B cell (primary cell): ENCODE data around the gene RBM45. TPM values are rescaled to one million over a fixed set of nuclear protein-coding genes. Genes with fewer than 3 reads are reported as not detected.

Source experiments
- ATAC-seq: fragments of 200-7000 bp; cut with Tn5 transposase; one replicate; pipeline ENCODE4 v1.10.0; 2021; ENCODE audit warnings: low read depth, mild to moderate bottlenecking, moderate number of reproducible peaks, moderate library complexity
- CTCF ChIA-PET: fragments of 350-600 bp; sonication (Branson Sonifier 250); formaldehyde crosslinking; loops from one replicate; lab custom pipeline; 2021; ENCODE audit warnings: antibody characterized with exemption, inconsistent platforms; lab: Charles Lee
- POLR2A ChIA-PET: fragments of 350-600 bp; sonication (Branson Sonifier 250); formaldehyde crosslinking; loops from one replicate; lab custom pipeline; 2021; ENCODE audit warnings: antibody characterized with exemption; lab: Charles Lee
- DNase-seq: peaks from one replicate; pipeline ENCODE4 v3.0.0; 2013
- H2AFZ ChIP-seq: 2 replicates; pipeline ENCODE4 v1.6.1; 2012; ENCODE audit warnings: mild to moderate bottlenecking, low read depth, low read length; ENCODE audit not compliant: insufficient read depth, poor library complexity, severe bottlenecking
- H3K27ac ChIP-seq, 2 donors: 1 replicate in 1 of 2; 2 replicates in 1 of 2; pipeline ENCODE4 v1.5.1; 2012 to 2013; ENCODE audit warnings: low read length in 2 of 2, mild to moderate bottlenecking in 2 of 2, moderate library complexity in 1 of 2
- H3K27me3 ChIP-seq, 4 experiments: fragments of 200-600 bp in 1 of 4; sonication (generic) in 1 of 4; replicated peaks in 1 of 4; 1 replicate in 2 of 4; 2 replicates in 2 of 4; pipeline versions ENCODE4 v1.6.1 to v1.7.0; 2013 to 2016; ENCODE audit warnings: low read length in 3 of 4, mild to moderate bottlenecking in 2 of 4, mixed read lengths in 1 of 4, moderate library complexity in 1 of 4; ENCODE audit not compliant: insufficient read depth in 4 of 4, control insufficient read depth in 3 of 4; ENCODE audit errors: control extremely low read depth in 1 of 4
- H3K36me3 ChIP-seq, 2 experiments: replicated peaks in 1 of 2; 1 replicate in 1 of 2; 2 replicates in 1 of 2; pipeline versions ENCODE4 v1.6.1 to v1.7.1; 2013; ENCODE audit warnings: low read length in 1 of 2; ENCODE audit not compliant: insufficient read depth in 2 of 2, control insufficient read depth in 1 of 2; ENCODE audit errors: control extremely low read depth in 1 of 2, extremely low read depth in 1 of 2
- H3K4me1 ChIP-seq, 2 donors: fragments of 200-600 bp in 1 of 2; sonication (generic) in 1 of 2; 1 replicate in 1 of 2; 2 replicates in 1 of 2; pipeline versions ENCODE4 v1.5.1 to v1.6.1; 2013 to 2017; ENCODE audit warnings: low read length in 2 of 2; ENCODE audit not compliant: control insufficient read depth in 2 of 2, insufficient read depth in 2 of 2
- H3K4me2 ChIP-seq: replicated peaks from 2 replicates; pipeline ENCODE3; 2012; ENCODE audit warnings: mild to moderate bottlenecking, low read depth, low read length; ENCODE audit not compliant: poor library complexity, severe bottlenecking
- H3K4me3 ChIP-seq, 5 experiments: fragments of 200-600 bp in 1 of 5; sonication (generic) in 1 of 5; 1 replicate in 3 of 5; 2 replicates in 2 of 5; pipeline versions ENCODE4 v1.5.1 to v1.7.0; 2011 to 2016; ENCODE audit warnings: low read length in 4 of 5, mild to moderate bottlenecking in 4 of 5, low read depth in 2 of 5, control low read depth in 1 of 5, moderate library complexity in 1 of 5; ENCODE audit not compliant: insufficient read depth in 1 of 5; ENCODE audit errors: control extremely low read depth in 1 of 5, extremely low read depth in 1 of 5
- H3K79me2 ChIP-seq: fragments of 200-600 bp; sonication (generic); one replicate; pipeline ENCODE4 v1.6.0; 2016; ENCODE audit warnings: low read length; ENCODE audit not compliant: control insufficient read depth, insufficient read depth
- H3K9ac ChIP-seq: fragments of 200-600 bp; sonication (generic); 2 replicates; pipeline ENCODE4 v1.6.1; 2017; ENCODE audit warnings: mild to moderate bottlenecking, low read length, moderate library complexity
- H3K9me3 ChIP-seq, 3 donors: one replicate each; pipeline versions ENCODE4 v1.6.1 to v1.7.1; 2013; ENCODE audit warnings: low read length in 2 of 3; ENCODE audit not compliant: control insufficient read depth in 2 of 3, insufficient read depth in 1 of 3; ENCODE audit errors: control extremely low read depth in 1 of 3
- H4K20me1 ChIP-seq: 2 replicates; pipeline ENCODE4 v1.6.0; 2012; ENCODE audit warnings: mild to moderate bottlenecking, low read length; ENCODE audit not compliant: insufficient read depth, control insufficient read depth, poor library complexity, severe bottlenecking
- H3K27ac Mint-ChIP-seq: one replicate; pipeline ENCODE4 v1.8.0; 2021; ENCODE audit warnings: mixed read lengths
- H3K27me3 Mint-ChIP-seq: one replicate; pipeline ENCODE4 v1.8.0; 2021; ENCODE audit warnings: mixed read lengths
- H3K4me1 Mint-ChIP-seq: one replicate; pipeline ENCODE4 v1.8.0; 2021; ENCODE audit warnings: mixed read lengths
- H3K4me3 Mint-ChIP-seq: one replicate; pipeline ENCODE4 v1.8.0; 2021; ENCODE audit warnings: mixed read lengths
- H3K9me3 Mint-ChIP-seq: one replicate; pipeline ENCODE4 v1.8.0; 2022; ENCODE audit warnings: mixed read lengths; ENCODE audit not compliant: insufficient read depth
- CTCF ChIP-seq: fragments of 200-600 bp; IDR thresholded peaks from one replicate; pipeline ENCODE4 v1.8.0; 2022; ENCODE audit warnings: antibody characterized with exemption, mild to moderate bottlenecking
- EZH2 ChIP-seq: IDR thresholded peaks from 2 replicates; pipeline ENCODE4 v1.6.1; 2012; ENCODE audit warnings: borderline replicate concordance, low read depth, mild to moderate bottlenecking, moderate library complexity, low read length; ENCODE audit not compliant: insufficient read depth, poor library complexity, severe bottlenecking
- whole genome bisulfite sequencing: methylation state at CpG from one replicate; pipeline ENCODE4 v1.1.5; 2013; ENCODE audit warnings: missing lambda C conversion rate; ENCODE audit not compliant: insufficient coverage; 5-methylcytosine and 5-hydroxymethylcytosine counted together
- intact Hi-C: fragments of 100-400 bp; cut with micrococcal nuclease; formaldehyde crosslinking; loops from one replicate; pipeline ENCODE4 v1.10.0; 2022
- polyA plus RNA-seq: library from polyadenylated mRNA; depleted of rRNA; stranded (reverse); fragments of >200 nt; gene quantifications from 2 replicates; pipeline ENCODE4 v1.2.3, GENCODE V29; 2012
- total RNA-seq, 2 donors: library from RNA; stranded (reverse); fragments of 120-200 nt in 1 of 2; gene quantifications; 1 replicate in 1 of 2; 2 replicates in 1 of 2; pipeline versions ENCODE4 v1.2.3 to v1.2.4, GENCODE V29; 2013 to 2022

RBM45 gene
- total and polyA plus RNA-seq, 2 donors (not counting 1 experiment from before 2014, with no cell fraction given), result 4.6 to 24.0 TPM

- Histone ChIP-seq H3K79me2 (no peaks in the 10 kb centered on the region), H2AFZ (no peak overlapping the region), H3K27me3 (no peaks in the 10 kb centered on the region), H3K4me1 (no peaks in the 10 kb centered on the region), H3K9me3 (no peaks in the 10 kb centered on the region), H3K27ac (no peak overlapping the region), H3K4me3 (no peak overlapping the region), H3K4me2 (no peak overlapping the region), H4K20me1 (no peaks in the 10 kb centered on the region), H3K36me3 (no peaks in the 10 kb centered on the region), H3K9ac (no peak overlapping the region)
- no CpG with 5 or more reads among the region's 5 CpGs for WGBS
- ChIA-PET CTCF (no interaction called here), POLR2A (no interaction called here)
- no peak for TF ChIP-seq EZH2
- TF ChIP-seq CTCF, result no peak
- ATAC-seq (no peak), DNase-seq (no peak)
- Mint-ChIP-seq H3K27ac (no peak overlapping the region), H3K27me3 (peaks cover 14% of the 10 kb centered on the region), H3K9me3 (no peaks in the 10 kb centered on the region), H3K4me3 (no peak overlapping the region), H3K4me1 (no peaks in the 10 kb centered on the region)
- intact Hi-C loops, result no loop called here
Measured at GRCh38 chr2:178142274-178143065, 30.2 kb downstream of the RBM45 start.

- no peak overlapping the region for H3K27ac Mint-ChIP-seq
- POLR2A ChIA-PET, result no interaction called here
Measured at GRCh38 chr2:178143481-178143880, 31.2 kb downstream of the RBM45 start.

More at GRCh38 chr2:178143481-178143880, 31.2 kb downstream of the RBM45 start:
- H3K27ac ChIP-seq, result no peak overlapping the region
- TF ChIP-seq EZH2 (no peak), CTCF (no peak)
- H3K4me3 Mint-ChIP-seq, result no peak overlapping the region
- H3K4me2 ChIP-seq, result no peak overlapping the region
- CTCF ChIA-PET, result no interaction called here
- peaks cover 18% of the 10 kb centered on the region for H3K27me3 Mint-ChIP-seq
- no peaks in the 10 kb centered on the region for H3K36me3 ChIP-seq
- ATAC-seq (no peak), DNase-seq (no peak)
- H3K9me3 Mint-ChIP-seq, result no peaks in the 10 kb centered on the region
- H3K79me2 ChIP-seq, result no peaks in the 10 kb centered on the region
- no peaks in the 10 kb centered on the region for H3K4me1 ChIP-seq
- no peaks in the 10 kb centered on the region for H4K20me1 ChIP-seq
- no peak overlapping the region for H3K9ac ChIP-seq
- peaks cover 0 to 3% (median 0%) of the 10 kb centered on the region in 4 experiments for H3K27me3 ChIP-seq
- intact Hi-C loops, result no loop called here
- no peak overlapping the region for H2AFZ ChIP-seq
- no peaks in the 10 kb centered on the region for H3K9me3 ChIP-seq
- no peak overlapping the region for H3K4me3 ChIP-seq
- H3K4me1 Mint-ChIP-seq, result no peaks in the 10 kb centered on the region
